WERI-Rb-1 (cell line): ENCODE results near the gene SLC12A3.

ENCODE experiments used
- DNase-seq: peaks from one replicate; pipeline ENCODE4 v3.0.0-alpha.2; 2020
- H3K27ac ChIP-seq: fragments of 250-450 bp; sonication (Bioruptor Pico); 2 replicates; pipeline ENCODE4 v1.5.1; 2020; ENCODE audit warnings: mild to moderate bottlenecking, moderate library complexity
- H3K27me3 ChIP-seq: fragments of 250-450 bp; sonication (Bioruptor Pico); 2 replicates; pipeline ENCODE4 v1.5.1; 2021; ENCODE audit warnings: mild to moderate bottlenecking, low read depth, moderate library complexity; ENCODE audit not compliant: insufficient read depth, severe bottlenecking
- H3K36me3 ChIP-seq: fragments of 250-450 bp; sonication (Bioruptor Pico); 2 replicates; pipeline ENCODE4 v1.5.1; 2020; ENCODE audit warnings: mild to moderate bottlenecking, moderate library complexity
- H3K4me3 ChIP-seq: 2 replicates; pipeline ENCODE4 v1.5.1; 2011; ENCODE audit warnings: low read depth, mild to moderate bottlenecking, control low read depth, low read length
- H3K9me3 ChIP-seq: fragments of 250-450 bp; sonication (Bioruptor Pico); 2 replicates; pipeline ENCODE4 v1.5.1; 2021; ENCODE audit warnings: mild to moderate bottlenecking, moderate library complexity; ENCODE audit not compliant: severe bottlenecking
- TF ChIP-seq, protein P1 (sequence below): IDR thresholded peaks from 2 replicates; pipeline ENCODE4 v1.5.1; 2011; ENCODE audit warnings: low read depth, mild to moderate bottlenecking, control low read depth, inconsistent platforms, low read length

The SLC12A3 gene

DNA sequence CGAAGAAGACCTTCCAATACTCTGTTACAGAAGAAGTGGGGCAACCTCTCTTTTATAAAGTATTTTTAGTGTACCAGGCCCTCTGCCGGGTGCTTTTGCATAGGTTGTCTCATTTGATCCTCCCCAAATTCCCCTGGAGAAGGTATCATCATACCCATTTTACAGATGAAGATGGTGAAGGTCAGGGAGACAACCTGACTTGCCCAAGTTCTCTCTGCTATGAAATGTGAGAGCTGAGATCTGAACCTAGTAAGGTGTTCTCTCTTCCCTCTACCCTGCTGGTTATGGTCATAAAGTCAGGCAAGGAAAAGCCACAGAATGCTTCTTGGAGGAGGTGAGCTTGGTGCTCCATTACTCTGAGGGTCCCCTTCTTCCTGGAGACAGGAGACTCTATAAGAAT is 38.9 kb downstream of the SLC12A3 start:
- no peak for DNase-seq
- Histone ChIP-seq H3K36me3 (no peaks in the 10 kb centered on the region), H3K9me3 (no peaks in the 10 kb centered on the region), H3K27me3 (no peaks in the 10 kb centered on the region), H3K27ac (no peak overlapping the region), H3K4me3 (no peak overlapping the region)
- TF ChIP-seq, protein P1, sequence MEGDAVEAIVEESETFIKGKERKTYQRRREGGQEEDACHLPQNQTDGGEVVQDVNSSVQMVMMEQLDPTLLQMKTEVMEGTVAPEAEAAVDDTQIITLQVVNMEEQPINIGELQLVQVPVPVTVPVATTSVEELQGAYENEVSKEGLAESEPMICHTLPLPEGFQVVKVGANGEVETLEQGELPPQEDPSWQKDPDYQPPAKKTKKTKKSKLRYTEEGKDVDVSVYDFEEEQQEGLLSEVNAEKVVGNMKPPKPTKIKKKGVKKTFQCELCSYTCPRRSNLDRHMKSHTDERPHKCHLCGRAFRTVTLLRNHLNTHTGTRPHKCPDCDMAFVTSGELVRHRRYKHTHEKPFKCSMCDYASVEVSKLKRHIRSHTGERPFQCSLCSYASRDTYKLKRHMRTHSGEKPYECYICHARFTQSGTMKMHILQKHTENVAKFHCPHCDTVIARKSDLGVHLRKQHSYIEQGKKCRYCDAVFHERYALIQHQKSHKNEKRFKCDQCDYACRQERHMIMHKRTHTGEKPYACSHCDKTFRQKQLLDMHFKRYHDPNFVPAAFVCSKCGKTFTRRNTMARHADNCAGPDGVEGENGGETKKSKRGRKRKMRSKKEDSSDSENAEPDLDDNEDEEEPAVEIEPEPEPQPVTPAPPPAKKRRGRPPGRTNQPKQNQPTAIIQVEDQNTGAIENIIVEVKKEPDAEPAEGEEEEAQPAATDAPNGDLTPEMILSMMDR, result no peak

DNA sequence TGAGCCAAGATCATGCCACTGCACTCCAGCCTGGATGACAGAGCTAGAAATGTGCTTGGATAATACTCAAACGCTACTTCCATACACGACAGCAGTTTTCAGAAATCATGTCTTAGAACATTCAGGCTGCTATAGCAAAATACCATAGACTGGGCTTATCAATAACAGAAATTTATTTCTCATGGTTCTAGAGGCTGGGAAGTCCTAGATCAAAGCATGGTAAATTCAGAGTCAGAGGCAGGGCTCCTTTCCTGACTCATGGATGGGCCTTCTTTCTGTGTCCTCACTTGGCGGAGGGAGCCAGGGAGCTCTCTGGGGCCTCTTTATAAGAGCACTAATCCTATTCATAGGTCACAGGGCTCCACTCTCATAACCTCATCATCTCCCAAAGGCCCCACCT is 42.4 kb downstream of the SLC12A3 start:
- H3K27ac ChIP-seq, result no peak overlapping the region
- no peak overlapping the region for H3K4me3 ChIP-seq
- no peak for DNase-seq
- H3K9me3 ChIP-seq, result no peaks in the 10 kb centered on the region
- no peaks in the 10 kb centered on the region for H3K36me3 ChIP-seq
- H3K27me3 ChIP-seq, result no peaks in the 10 kb centered on the region
- TF ChIP-seq, protein P1, result no peak

DNA sequence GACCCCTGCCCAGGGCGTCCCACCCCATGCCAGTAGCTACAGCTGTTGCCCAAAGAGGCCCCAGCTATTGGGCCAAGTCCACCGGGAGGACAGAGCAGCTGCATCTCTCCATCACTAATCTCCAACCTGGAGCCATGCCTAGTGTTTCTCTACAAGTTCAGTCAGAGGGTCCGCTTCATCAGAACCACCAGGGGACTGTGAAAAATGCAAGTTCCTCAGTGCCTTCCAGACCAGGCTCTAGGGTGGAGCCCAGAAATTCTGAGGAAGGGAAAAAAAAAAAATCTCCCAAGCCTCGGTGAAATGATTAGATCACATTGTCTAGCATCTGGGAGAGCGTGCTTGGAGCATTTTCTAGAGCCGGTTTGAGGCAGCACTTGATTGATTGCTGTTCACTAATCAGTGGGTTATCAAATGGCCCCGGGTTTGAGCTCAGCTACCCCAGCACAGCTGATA is 44.5 kb downstream of the SLC12A3 start:
- H3K36me3 ChIP-seq, result no peaks in the 10 kb centered on the region
- DNase-seq, result no peak
- H3K27me3 ChIP-seq, result no peaks in the 10 kb centered on the region
- H3K4me3 ChIP-seq, result no peak overlapping the region
- TF ChIP-seq, protein P1, result no peak
- no peak overlapping the region for H3K27ac ChIP-seq
- no peaks in the 10 kb centered on the region for H3K9me3 ChIP-seq

DNA sequence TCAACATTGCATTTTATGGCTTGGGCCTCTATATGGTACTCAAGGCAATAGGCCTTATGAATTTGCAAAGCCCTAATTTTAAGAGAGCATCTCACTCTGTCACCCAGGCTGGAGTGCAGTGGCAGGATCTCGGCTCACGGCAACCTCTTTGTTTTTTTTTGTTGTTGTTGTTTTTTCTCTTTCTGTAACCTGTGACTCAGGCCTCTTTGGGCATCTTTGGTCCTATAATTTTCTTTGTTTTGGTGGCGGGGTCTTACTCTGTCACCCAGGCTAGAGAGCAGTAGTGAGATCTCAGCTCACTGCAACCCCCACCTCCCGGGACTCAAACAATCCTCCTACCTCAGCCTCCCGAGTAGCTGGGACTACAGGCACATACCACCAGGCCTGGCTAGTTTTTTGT is 45.1 kb downstream of the SLC12A3 start:
- Histone ChIP-seq H3K9me3 (no peaks in the 10 kb centered on the region), H3K4me3 (no peak overlapping the region), H3K27ac (no peak overlapping the region), H3K27me3 (no peaks in the 10 kb centered on the region), H3K36me3 (no peaks in the 10 kb centered on the region)
- TF ChIP-seq, protein P1, result no peak
- DNase-seq, result no peak

DNA sequence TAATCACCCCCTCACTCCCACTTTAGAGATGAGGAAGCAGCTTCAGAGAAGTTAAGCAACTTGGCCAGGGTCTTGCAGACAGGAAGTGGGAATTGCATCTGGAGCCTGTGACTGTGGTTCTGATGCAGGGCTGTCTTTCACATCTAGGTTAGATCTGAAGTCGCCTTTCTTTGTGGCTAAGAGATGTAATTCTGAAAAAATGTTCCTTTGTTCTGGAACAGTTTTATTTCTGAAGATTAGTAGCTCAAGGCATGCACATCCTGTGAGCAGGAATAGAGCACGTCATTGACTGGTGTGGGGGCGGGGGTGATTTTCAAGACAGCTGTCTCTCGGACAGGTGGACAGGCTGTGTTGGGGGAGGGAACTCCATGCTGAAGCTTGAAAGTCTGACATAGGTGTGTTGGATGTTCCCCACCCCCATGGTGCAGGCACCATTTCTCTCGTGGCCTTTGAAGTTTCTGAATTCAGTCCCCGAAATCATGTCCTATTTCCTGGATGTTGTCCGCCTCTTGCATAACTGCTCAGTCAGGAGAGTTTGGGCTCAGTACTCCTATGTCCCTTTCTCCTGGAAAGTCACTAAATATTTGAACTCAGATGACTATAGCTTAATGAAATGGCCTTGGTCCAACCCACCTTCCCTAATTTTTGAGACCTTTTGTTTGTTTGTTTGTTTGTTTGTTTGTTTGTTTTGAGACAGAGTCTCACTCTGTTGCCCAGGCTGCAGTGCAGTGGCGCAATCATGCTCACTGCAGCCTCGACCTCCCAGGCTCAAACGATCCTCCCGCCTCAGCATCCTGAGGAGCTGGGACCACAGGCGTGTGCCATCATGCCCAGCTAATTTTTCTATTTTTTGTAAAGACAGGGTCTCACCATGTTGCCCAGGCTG is 45.9 kb downstream of the SLC12A3 start:
- H3K27ac ChIP-seq, result no peak overlapping the region
- peak; percentile 28 for DNase-seq

More for the DNA sequence above, 45.9 kb downstream of the SLC12A3 start:
- no peak overlapping the region for H3K4me3 ChIP-seq
- no peaks in the 10 kb centered on the region for H3K36me3 ChIP-seq
- H3K27me3 ChIP-seq, result no peaks in the 10 kb centered on the region
- TF ChIP-seq, protein P1, result no peak
- H3K9me3 ChIP-seq, result no peaks in the 10 kb centered on the region
